KMS-11 (cell line): ENCODE measurements around the gene RING1.

Source experiments
- H2AFZ ChIP-seq: fragments of 200-600 bp; sonication (generic); 2 replicates; pipeline ENCODE4 v1.6.1; 2016; ENCODE audit warnings: antibody characterized with exemption, mixed run types, low read depth
- H3K27ac ChIP-seq: fragments of 200-600 bp; sonication (generic); 2 replicates; pipeline ENCODE4 v1.6.1; 2016; ENCODE audit warnings: mild to moderate bottlenecking, mixed run types
- H3K27me3 ChIP-seq: fragments of 200-600 bp; sonication (generic); 2 replicates; pipeline ENCODE4 v1.6.1; 2017; ENCODE audit warnings: mild to moderate bottlenecking, low read depth, mixed run types, moderate library complexity; ENCODE audit not compliant: insufficient read depth
- H3K36me3 ChIP-seq: fragments of 200-600 bp; sonication (generic); 2 replicates; pipeline ENCODE4 v1.6.1; 2017; ENCODE audit warnings: mild to moderate bottlenecking, mixed run types; ENCODE audit not compliant: insufficient read depth
- H3K4me1 ChIP-seq: fragments of 200-600 bp; sonication (generic); 2 replicates; pipeline ENCODE4 v1.6.1; 2016; ENCODE audit warnings: mild to moderate bottlenecking, low read depth, mixed run types; ENCODE audit not compliant: poor library complexity, severe bottlenecking
- H3K4me2 ChIP-seq: fragments of 200-600 bp; sonication (generic); 2 replicates; pipeline ENCODE4 v1.7.0; 2016; ENCODE audit warnings: mild to moderate bottlenecking, mixed run types
- H3K4me3 ChIP-seq: fragments of 200-600 bp; sonication (generic); IDR thresholded peaks from 2 replicates; pipeline ENCODE4 v1.6.1; 2017; ENCODE audit warnings: low read depth, low read length, mixed read lengths; ENCODE audit not compliant: insufficient read depth
- H3K79me2 ChIP-seq: fragments of 200-600 bp; sonication (generic); 2 replicates; pipeline ENCODE4 v1.6.1; 2016; ENCODE audit warnings: low read depth, mixed run types; ENCODE audit not compliant: insufficient read depth
- H3K9ac ChIP-seq: fragments of 200-600 bp; sonication (generic); 2 replicates; pipeline ENCODE4 v1.6.1; 2016; ENCODE audit warnings: mild to moderate bottlenecking, mixed run types
- H4K20me1 ChIP-seq: fragments of 200-600 bp; sonication (generic); 2 replicates; pipeline ENCODE4 v1.6.1; 2016; ENCODE audit warnings: mild to moderate bottlenecking, mixed run types; ENCODE audit not compliant: insufficient read depth
- TF ChIP-seq, protein P1 (sequence below): fragments of 200-600 bp; sonication (generic); conservative IDR thresholded peaks from 2 replicates; pipeline ENCODE4 v1.6.1; 2017; ENCODE audit warnings: low read depth, mild to moderate bottlenecking, antibody characterized with exemption, low read length, moderate library complexity, mixed read lengths

RING1 gene

DNA sequence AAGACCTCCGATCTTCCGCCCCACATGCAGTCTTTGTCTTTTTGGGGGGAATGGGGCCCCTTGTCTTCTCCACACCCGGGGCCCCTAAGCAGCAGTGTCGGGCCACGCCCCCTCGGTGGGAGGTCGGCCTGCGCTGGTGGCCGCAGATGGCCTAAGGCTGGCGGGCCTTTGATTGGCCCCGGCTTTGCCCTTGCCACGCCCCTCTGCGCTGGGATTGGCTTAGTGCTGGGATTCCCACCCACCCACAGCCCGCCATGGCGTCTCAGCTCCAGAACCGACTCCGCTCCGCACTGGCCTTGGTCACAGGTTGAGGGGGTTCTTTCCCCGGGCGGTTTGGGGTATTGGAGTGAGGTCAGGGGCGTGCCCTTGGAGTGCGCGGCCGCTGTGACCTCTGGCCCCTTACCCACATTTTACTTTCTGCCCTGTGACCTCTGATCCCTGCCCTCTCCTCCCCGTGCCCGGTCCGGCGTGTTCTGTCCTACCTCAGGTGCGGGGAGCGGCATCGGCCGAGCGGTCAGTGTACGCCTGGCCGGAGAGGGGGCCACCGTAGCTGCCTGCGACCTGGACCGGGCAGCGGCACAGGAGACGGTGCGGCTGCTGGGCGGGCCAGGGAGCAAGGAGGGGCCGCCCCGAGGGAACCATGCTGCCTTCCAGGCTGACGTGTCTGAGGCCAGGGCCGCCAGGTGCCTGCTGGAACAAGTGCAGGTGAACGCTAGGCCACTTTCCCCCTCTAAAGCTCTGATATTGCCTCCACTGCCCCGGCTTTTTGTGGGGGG lies 3.7 kb upstream of the RING1 start, which contains the start of gene HSD17B8:
Gene HSD17B8, plus strand, starts transcription at position 241 of the 776 bp plus-strand sequence. Its CDS starts 14 bp downstream, at position 255.
- Histone ChIP-seq H2AFZ (peak within 1 kb of the TSS; percentile 69; the same call in 1 of the 2 replicates), H3K36me3 (no peaks in the 10 kb centered on the region), H3K79me2 (peaks cover 20% of the 10 kb centered on the region), H3K4me1 (peaks cover 35% of the 10 kb centered on the region), H3K27me3 (no peaks in the 10 kb centered on the region), H3K27ac (peak within 1 kb of the TSS; percentile 68), H3K4me2 (peak within 1 kb of the TSS; percentile 94), H3K4me3 (no peak within 1 kb of the TSS), H3K9ac (peak within 1 kb of the TSS; percentile 87), H4K20me1 (no peaks in the 10 kb centered on the region)
- TF ChIP-seq, protein P1, sequence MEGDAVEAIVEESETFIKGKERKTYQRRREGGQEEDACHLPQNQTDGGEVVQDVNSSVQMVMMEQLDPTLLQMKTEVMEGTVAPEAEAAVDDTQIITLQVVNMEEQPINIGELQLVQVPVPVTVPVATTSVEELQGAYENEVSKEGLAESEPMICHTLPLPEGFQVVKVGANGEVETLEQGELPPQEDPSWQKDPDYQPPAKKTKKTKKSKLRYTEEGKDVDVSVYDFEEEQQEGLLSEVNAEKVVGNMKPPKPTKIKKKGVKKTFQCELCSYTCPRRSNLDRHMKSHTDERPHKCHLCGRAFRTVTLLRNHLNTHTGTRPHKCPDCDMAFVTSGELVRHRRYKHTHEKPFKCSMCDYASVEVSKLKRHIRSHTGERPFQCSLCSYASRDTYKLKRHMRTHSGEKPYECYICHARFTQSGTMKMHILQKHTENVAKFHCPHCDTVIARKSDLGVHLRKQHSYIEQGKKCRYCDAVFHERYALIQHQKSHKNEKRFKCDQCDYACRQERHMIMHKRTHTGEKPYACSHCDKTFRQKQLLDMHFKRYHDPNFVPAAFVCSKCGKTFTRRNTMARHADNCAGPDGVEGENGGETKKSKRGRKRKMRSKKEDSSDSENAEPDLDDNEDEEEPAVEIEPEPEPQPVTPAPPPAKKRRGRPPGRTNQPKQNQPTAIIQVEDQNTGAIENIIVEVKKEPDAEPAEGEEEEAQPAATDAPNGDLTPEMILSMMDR: no peak

DNA sequence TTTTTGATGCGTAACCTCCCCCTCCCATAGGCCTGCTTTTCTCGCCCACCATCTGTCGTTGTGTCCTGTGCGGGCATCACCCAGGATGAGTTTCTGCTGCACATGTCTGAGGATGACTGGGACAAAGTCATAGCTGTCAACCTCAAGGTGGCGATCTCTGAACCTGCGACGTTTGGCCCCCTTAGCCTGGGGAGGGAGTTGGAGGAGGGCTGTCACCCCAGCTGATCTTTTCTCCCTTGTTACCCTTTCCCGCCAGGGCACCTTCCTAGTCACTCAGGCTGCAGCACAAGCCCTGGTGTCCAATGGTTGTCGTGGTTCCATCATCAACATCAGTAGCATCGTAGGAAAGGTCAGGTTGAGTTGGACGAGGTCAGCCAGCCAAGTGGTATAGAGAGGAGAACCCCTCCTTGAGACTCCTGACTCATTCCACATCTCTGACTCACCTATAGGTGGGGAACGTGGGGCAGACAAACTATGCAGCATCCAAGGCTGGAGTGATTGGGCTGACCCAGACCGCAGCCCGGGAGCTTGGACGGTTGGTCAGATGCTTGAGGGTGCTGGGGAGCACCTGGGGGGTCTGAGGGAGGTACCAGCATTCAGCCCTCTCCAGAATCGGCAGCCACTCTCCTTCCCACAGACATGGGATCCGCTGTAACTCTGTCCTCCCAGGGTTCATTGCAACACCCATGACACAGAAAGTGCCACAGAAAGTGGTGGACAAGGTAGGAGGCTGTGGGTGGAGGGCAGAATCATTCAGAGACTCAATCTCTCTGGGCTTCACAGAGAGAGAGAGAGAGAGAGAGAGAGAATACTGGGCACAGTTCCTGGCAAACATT lies 2.9 kb upstream of the RING1 start:
- no peaks in the 10 kb centered on the region for H3K36me3 ChIP-seq
- peak overlapping the region; percentile 94 for H3K4me2 ChIP-seq
- H3K9ac ChIP-seq: peak overlapping the region; percentile 87
- H3K79me2 ChIP-seq: peaks cover 18% of the 10 kb centered on the region
- TF ChIP-seq, protein P1: no peak
- H3K4me1 ChIP-seq: peaks cover 35% of the 10 kb centered on the region
- no peaks in the 10 kb centered on the region for H3K27me3 ChIP-seq
- H3K4me3 ChIP-seq: no peak overlapping the region
- H2AFZ ChIP-seq: peak overlapping the region; percentile 69; the same call in 1 of the 2 replicates
- H3K27ac ChIP-seq: peak overlapping the region; percentile 68
- no peaks in the 10 kb centered on the region for H4K20me1 ChIP-seq

DNA sequence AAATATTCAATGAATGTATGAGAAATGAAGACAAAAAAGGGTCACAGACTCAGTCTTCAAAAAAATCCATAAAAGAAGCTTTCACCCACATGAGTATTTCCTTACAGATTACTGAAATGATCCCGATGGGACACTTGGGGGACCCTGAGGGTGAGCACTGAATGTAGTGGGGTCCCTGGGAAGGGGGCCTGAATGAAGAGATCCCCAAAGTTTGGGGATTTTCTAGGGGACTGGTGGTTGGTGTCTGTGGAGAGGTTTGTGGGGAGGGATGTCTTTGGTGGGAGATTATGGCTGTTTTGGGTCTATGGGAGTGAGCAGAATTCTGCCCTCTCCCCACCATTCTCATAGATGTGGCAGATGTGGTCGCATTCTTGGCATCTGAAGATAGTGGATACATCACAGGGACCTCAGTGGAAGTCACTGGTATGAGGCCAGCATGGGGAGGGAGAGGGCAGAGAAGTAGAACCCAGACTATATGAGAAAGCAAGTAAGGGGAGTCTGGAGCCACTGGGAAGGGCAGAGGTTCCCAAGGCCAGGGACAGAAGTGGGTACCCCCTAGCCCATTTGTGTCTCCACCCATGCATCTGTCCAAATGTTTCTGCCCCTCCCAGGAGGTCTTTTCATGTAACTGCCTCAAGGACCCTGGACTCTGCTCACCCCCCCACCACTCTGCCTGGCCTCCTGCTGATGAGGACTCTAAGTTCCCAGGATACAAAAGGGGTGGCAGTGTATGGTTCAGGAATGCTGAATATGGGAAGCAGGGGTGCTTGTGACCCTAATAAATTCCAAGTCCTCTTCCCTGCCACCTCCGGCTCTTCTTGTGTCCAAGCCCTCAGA lies 2.1 kb upstream of the RING1 start:
- no peaks in the 10 kb centered on the region for H3K36me3 ChIP-seq
- TF ChIP-seq, protein P1: no peak
- no peak overlapping the region for H3K9ac ChIP-seq
- no peak overlapping the region; the same call in 1 of the 2 replicates for H3K4me2 ChIP-seq
- no peak overlapping the region for H3K27ac ChIP-seq
- peaks cover 35% of the 10 kb centered on the region for H3K4me1 ChIP-seq
- H4K20me1 ChIP-seq: no peaks in the 10 kb centered on the region
- H3K4me3 ChIP-seq: no peak overlapping the region
- no peaks in the 10 kb centered on the region for H3K27me3 ChIP-seq
- no peak overlapping the region for H2AFZ ChIP-seq
- peaks cover 12% of the 10 kb centered on the region for H3K79me2 ChIP-seq
